Measurements from ENCODE around the gene XXYLT1. TPM values are rescaled to one million over a fixed set of nuclear protein-coding genes. Genes with fewer than 3 reads are reported as not detected.

Gene XXYLT1
- total and polyA plus RNA-seq, 9 of the 15 experiments (the other 6 are each of a cell fraction or from before 2014, with no cell fraction given), result 1.9 to 18.9 (median 15.0) TPM

DNA sequence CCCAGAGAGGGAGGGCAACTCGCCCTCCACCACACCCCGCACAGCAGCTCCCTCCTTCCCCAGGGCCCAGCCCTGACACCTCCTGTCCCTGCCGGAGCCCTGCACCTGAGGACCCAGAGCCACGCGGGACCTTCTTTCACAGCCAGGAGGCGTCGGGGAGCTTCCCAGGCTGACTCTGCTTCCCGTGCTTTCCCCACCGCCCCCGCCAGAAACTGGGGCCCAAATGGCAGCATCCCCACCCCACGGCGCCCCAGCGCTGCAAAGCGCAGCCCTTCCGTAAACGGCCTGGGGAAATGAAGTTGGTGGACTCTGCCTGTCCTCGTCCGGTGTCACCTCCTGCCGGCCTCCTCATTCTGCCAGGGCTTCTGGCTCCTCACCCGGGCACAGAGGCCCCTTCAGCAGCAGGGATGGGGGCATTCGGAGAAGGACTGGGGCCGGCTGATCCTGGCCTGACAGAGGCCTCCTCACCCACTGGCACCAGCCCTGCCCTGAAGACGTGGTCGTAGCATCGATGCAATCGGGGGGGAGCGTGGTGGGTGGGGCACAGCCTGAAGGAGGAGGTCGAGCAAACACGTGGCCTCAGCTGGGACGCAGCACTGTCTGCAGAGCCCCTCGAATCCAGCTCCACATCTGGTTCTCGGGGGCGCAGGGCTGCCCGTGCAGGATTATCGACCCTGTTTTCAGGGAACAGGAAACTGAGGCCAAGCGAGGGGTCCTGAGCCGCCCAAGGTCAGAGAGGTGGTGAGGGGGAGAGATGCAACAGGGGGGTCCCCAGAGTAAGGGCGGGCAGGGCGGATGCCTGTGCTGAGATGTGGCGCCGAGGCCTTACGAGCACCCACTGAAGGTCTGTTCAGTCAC lies 235.4 kb downstream of the XXYLT1 start (continued):
- TF ChIP-seq EGR1 (conservative IDR thresholded peaks at IDR 0.05), result peak; percentile 60
- TF ChIP-seq ZNF263 (CRISPR knock-in tag; IDR thresholded peaks at IDR 0.05; ENCODE audit: borderline replicate concordance), result no peak
- TF ChIP-seq ZNF165 (CRISPR knock-in tag; IDR thresholded peaks at IDR 0.05; ENCODE audit: borderline replicate concordance), result no peak
- TF ChIP-seq, protein P1, sequence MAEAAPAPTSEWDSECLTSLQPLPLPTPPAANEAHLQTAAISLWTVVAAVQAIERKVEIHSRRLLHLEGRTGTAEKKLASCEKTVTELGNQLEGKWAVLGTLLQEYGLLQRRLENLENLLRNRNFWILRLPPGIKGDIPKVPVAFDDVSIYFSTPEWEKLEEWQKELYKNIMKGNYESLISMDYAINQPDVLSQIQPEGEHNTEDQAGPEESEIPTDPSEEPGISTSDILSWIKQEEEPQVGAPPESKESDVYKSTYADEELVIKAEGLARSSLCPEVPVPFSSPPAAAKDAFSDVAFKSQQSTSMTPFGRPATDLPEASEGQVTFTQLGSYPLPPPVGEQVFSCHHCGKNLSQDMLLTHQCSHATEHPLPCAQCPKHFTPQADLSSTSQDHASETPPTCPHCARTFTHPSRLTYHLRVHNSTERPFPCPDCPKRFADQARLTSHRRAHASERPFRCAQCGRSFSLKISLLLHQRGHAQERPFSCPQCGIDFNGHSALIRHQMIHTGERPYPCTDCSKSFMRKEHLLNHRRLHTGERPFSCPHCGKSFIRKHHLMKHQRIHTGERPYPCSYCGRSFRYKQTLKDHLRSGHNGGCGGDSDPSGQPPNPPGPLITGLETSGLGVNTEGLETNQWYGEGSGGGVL (CRISPR knock-in tag; IDR thresholded peaks at IDR 0.05), result no peak
- TF ChIP-seq RUNX1 (IDR thresholded peaks at IDR 0.05; ENCODE audit: low read depth), result no peak
- TF ChIP-seq MTA1 (IDR thresholded peaks at IDR 0.05; ENCODE audit: borderline replicate concordance), result no peak
- no peak for TF ChIP-seq TCF7 (IDR thresholded peaks at IDR 0.05; ENCODE audit: borderline replicate concordance)
- TF ChIP-seq BACH1 (tag; IDR thresholded peaks at IDR 0.05), result no peak
- no peak for TF ChIP-seq HDAC6 (IDR thresholded peaks at IDR 0.05; ENCODE audit: low read depth, low read length)
- no peak for TF ChIP-seq NFRKB (IDR thresholded peaks at IDR 0.05; ENCODE audit: low read depth)
- TF ChIP-seq RBM34 (IDR thresholded peaks at IDR 0.05; ENCODE audit: borderline replicate concordance, insufficient read depth, low read length), result no peak
- TF ChIP-seq MAFF (IDR thresholded peaks at IDR 0.05; ENCODE audit: low read length), result no peak
- TF ChIP-seq, protein P2, sequence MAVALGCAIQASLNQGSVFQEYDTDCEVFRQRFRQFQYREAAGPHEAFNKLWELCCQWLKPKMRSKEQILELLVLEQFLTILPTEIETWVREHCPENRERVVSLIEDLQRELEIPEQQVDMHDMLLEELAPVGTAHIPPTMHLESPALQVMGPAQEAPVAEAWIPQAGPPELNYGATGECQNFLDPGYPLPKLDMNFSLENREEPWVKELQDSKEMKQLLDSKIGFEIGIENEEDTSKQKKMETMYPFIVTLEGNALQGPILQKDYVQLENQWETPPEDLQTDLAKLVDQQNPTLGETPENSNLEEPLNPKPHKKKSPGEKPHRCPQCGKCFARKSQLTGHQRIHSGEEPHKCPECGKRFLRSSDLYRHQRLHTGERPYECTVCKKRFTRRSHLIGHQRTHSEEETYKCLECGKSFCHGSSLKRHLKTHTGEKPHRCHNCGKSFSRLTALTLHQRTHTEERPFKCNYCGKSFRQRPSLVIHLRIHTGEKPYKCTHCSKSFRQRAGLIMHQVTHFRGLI (CRISPR knock-in tag; IDR thresholded peaks at IDR 0.05), result no peak
- no peak for TF ChIP-seq RFX1 (IDR thresholded peaks at IDR 0.05)
- TF ChIP-seq HDAC3 (IDR thresholded peaks at IDR 0.05; ENCODE audit: borderline replicate concordance, partially characterized antibody), result no peak
- no peak for TF ChIP-seq BCL6 (CRISPR knock-in tag; IDR thresholded peaks at IDR 0.05)
- TF ChIP-seq BRF1 (IDR thresholded peaks at IDR 0.05; ENCODE audit: borderline replicate concordance, extremely low read depth, insufficient read length), result no peak
- no peak for TF ChIP-seq MCM5 (IDR thresholded peaks at IDR 0.05; ENCODE audit: low read depth)
- TF ChIP-seq NR2C2 (CRISPR knock-in tag; IDR thresholded peaks at IDR 0.05), result no peak
- no peak for TF ChIP-seq NR2C2 (tag; IDR thresholded peaks at IDR 0.05)
- no peak for TF ChIP-seq HDAC1 (IDR thresholded peaks at IDR 0.05)
- TF ChIP-seq SOX6 (IDR thresholded peaks at IDR 0.05), result no peak
- no peak for TF ChIP-seq ZNF224 (CRISPR knock-in tag; IDR thresholded peaks at IDR 0.05)
- TF ChIP-seq, protein P3, sequence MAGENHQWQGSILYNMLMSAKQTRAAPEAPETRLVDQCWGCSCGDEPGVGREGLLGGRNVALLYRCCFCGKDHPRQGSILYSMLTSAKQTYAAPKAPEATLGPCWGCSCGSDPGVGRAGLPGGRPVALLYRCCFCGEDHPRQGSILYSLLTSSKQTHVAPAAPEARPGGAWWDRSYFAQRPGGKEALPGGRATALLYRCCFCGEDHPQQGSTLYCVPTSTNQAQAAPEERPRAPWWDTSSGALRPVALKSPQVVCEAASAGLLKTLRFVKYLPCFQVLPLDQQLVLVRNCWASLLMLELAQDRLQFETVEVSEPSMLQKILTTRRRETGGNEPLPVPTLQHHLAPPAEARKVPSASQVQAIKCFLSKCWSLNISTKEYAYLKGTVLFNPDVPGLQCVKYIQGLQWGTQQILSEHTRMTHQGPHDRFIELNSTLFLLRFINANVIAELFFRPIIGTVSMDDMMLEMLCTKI (IDR thresholded peaks at IDR 0.05; ENCODE audit: partially characterized antibody), result no peak
- 0 out of 2 replicates have a peak, but pooled peaks have one; percentile 17 for TF ChIP-seq SMC3 (conservative IDR thresholded peaks at IDR 0.05; ENCODE audit: insufficient read depth, low read depth, low read length)
- no peak for TF ChIP-seq SRSF3 (IDR thresholded peaks at IDR 0.05; ENCODE audit: insufficient read depth, low read length)

All from K562 (cell line).